ENCODE results near the gene EML3.
"Not testable (repeated sequence)": the region's sequence is repeated elsewhere in the genome, so short reads cannot be mapped to it uniquely, and the experiment has no call there.

Gene EML3

GRCh38 chr11:62559626-62560025 lies 52.9 kb downstream of the EML3 start:
- H3K27me3 ChIP-seq (ENCODE audit: control insufficient read depth, insufficient read depth, low read length); H3K27ac ChIP-seq (ENCODE audit: low read length); H3K4me3 ChIP-seq (ENCODE audit: low read length); DNase-seq (ENCODE audit: low read depth, low spot score); H3K9me3 ChIP-seq (ENCODE audit: control insufficient read depth, insufficient read depth, low read length): not testable (repeated sequence)
- Histone ChIP-seq H3K4me1 (ENCODE audit: control insufficient read depth, insufficient read depth, low read length) (peaks cover 10% of the 10 kb centered on the region), H3K36me3 (ENCODE audit: control insufficient read depth, insufficient read depth, low read length) (peaks cover 16% of the 10 kb centered on the region; the same call in 1 of the 2 replicates)
- WGBS (ENCODE audit: insufficient coverage, insufficient read length) = no CpG with 5 or more reads among the region's 5 CpGs

DNA sequence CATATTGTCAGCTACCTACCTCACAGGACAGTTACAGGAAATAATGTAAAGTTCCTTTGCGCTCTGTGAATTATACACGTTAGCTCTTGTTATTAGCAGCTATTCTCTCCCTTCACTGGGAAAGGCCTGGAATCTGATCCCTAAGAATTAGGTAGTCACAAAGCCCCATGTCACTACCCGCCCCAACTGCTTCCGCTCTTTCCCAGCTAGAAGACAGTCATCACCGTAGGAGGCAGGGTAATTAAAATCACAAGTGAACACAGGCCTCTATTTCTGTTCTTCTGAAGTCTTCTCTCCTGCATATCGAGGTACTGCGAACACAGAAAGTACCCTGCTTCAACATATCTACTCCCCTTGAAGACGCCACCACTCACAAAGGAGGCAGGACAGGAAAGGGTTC lies 53.4 kb downstream of the EML3 start:
- no peak overlapping the region for H3K27ac ChIP-seq (ENCODE audit: low read length)
- H3K4me1 ChIP-seq (ENCODE audit: control insufficient read depth, insufficient read depth, low read length) = peaks cover 12% of the 10 kb centered on the region
- H3K27me3 ChIP-seq (ENCODE audit: control insufficient read depth, insufficient read depth, low read length) = no peaks in the 10 kb centered on the region
- H3K4me3 ChIP-seq (ENCODE audit: low read length) = no peak overlapping the region
- H3K36me3 ChIP-seq (ENCODE audit: control insufficient read depth, insufficient read depth, low read length) = peaks cover 16% of the 10 kb centered on the region; the same call in 1 of the 2 replicates
- no peaks in the 10 kb centered on the region for H3K9me3 ChIP-seq (ENCODE audit: control insufficient read depth, insufficient read depth, low read length)
- DNase-seq (ENCODE audit: low read depth, low spot score) = no peak
- no CpG with 5 or more reads among the region's 8 CpGs for WGBS (ENCODE audit: insufficient coverage, insufficient read length)

DNA sequence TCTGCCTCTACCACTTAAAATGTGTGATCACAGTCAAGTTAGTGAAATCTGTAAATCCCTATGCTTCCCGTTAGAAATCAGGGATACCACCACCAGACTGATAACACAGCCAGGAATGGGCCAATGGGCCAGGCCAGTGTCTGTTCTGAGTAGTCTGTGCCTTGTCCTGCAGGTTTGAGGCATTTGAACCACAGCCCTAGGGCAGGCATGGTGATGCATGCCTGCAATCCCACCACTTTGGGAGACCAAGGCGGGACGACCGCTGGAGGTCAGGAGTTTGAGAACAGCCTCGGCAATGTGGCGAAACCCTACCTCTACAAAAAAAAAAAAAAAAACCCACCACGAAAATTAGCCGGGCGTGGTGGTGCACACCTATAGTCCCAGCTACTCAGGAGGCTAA lies 53.9 kb downstream of the EML3 start:
- WGBS (ENCODE audit: insufficient coverage, insufficient read length) = no CpG with 5 or more reads among the region's 9 CpGs
- Histone ChIP-seq H3K27me3 (ENCODE audit: control insufficient read depth, insufficient read depth, low read length) (no peaks in the 10 kb centered on the region), H3K36me3 (ENCODE audit: control insufficient read depth, insufficient read depth, low read length) (peaks cover 16% of the 10 kb centered on the region; the same call in 1 of the 2 replicates), H3K4me1 (ENCODE audit: control insufficient read depth, insufficient read depth, low read length) (peaks cover 17% of the 10 kb centered on the region), H3K9me3 (ENCODE audit: control insufficient read depth, insufficient read depth, low read length) (no peaks in the 10 kb centered on the region), H3K27ac (ENCODE audit: low read length) (no peak overlapping the region), H3K4me3 (ENCODE audit: low read length) (no peak overlapping the region)
- no peak for DNase-seq (ENCODE audit: low read depth, low spot score)

GRCh38 chr11:62556875-62557631 lies 55.5 kb downstream of the EML3 start:
- Histone ChIP-seq H3K36me3 (ENCODE audit: control insufficient read depth, insufficient read depth, low read length) (peaks cover 16% of the 10 kb centered on the region; the same call in 1 of the 2 replicates), H3K4me1 (ENCODE audit: control insufficient read depth, insufficient read depth, low read length) (peaks cover 23% of the 10 kb centered on the region), H3K9me3 (ENCODE audit: control insufficient read depth, insufficient read depth, low read length) (no peaks in the 10 kb centered on the region), H3K27ac (ENCODE audit: low read length) (no peak overlapping the region), H3K27me3 (ENCODE audit: control insufficient read depth, insufficient read depth, low read length) (no peaks in the 10 kb centered on the region), H3K4me3 (ENCODE audit: low read length) (no peak overlapping the region)
- WGBS (ENCODE audit: insufficient coverage, insufficient read length) = no CpG with 5 or more reads among the region's 3 CpGs
- DNase-seq (ENCODE audit: low read depth, low spot score) = no peak

DNA sequence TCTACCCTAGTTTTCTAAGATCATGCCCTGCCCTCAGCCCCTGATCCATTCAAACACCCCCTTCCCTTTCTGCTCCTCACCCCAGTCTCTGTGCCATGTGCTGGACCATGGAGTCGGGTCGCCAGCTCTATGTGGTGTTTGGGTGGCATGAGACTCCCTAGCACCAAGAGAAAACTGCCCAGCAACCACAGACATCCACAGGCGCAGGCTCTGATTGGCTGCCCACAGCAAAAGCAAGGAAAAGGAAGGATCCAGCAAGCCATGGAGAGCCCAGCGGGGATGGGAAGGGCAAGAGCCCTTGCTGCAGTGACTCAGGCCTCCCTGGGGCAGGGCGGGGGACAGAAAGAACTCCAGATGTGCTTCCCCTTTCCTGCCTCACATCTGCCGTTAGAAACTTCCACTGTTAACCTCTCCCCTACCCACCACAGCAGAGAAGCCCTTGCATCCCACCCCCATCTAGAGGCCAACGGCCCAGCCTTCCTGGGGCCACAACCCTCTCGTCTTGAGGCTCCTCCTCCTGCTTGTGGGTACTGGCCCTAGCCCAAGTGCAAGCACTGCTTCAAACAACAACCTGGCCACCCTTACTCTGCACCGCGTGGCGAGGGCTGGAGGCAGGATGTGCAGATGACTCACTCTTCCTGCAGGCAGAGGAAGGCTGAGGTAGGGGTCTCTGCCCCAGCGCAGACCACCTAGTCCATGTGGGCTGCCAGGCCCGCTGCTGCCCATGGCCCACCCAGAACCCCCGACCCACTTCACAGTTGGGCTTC lies 56.3 kb downstream of the EML3 start:
- no peak for DNase-seq (ENCODE audit: low read depth, low spot score)
- H3K27ac ChIP-seq (ENCODE audit: low read length) = no peak overlapping the region
- no peak overlapping the region for H3K4me3 ChIP-seq (ENCODE audit: low read length)
- WGBS (ENCODE audit: insufficient coverage, insufficient read length) = no CpG with 5 or more reads among the region's 14 CpGs
- no peaks in the 10 kb centered on the region for H3K9me3 ChIP-seq (ENCODE audit: control insufficient read depth, insufficient read depth, low read length)
- H3K36me3 ChIP-seq (ENCODE audit: control insufficient read depth, insufficient read depth, low read length) = peaks cover 16% of the 10 kb centered on the region; the same call in 1 of the 2 replicates
- no peaks in the 10 kb centered on the region for H3K27me3 ChIP-seq (ENCODE audit: control insufficient read depth, insufficient read depth, low read length)
- peaks cover 23% of the 10 kb centered on the region for H3K4me1 ChIP-seq (ENCODE audit: control insufficient read depth, insufficient read depth, low read length)

- Histone ChIP-seq H3K4me3 (ENCODE audit: low read length) (no peak overlapping the region), H3K9me3 (ENCODE audit: control insufficient read depth, insufficient read depth, low read length) (no peaks in the 10 kb centered on the region), H3K27me3 (ENCODE audit: control insufficient read depth, insufficient read depth, low read length) (no peaks in the 10 kb centered on the region), H3K36me3 (ENCODE audit: control insufficient read depth, insufficient read depth, low read length) (peaks cover 14% of the 10 kb centered on the region; the same call in 1 of the 2 replicates), H3K27ac (ENCODE audit: low read length) (no peak overlapping the region), H3K4me1 (ENCODE audit: control insufficient read depth, insufficient read depth, low read length) (peaks cover 21% of the 10 kb centered on the region)
- no peak for DNase-seq (ENCODE audit: low read depth, low spot score)
- no CpG with 5 or more reads among the region's 4 CpGs for WGBS (ENCODE audit: insufficient coverage, insufficient read length)
Observed at GRCh38 chr11:62555464-62556107, 57.0 kb downstream of the EML3 start.

GRCh38 chr11:62554387-62555167 lies 58.0 kb downstream of the EML3 start:
- no peak overlapping the region for H3K4me3 ChIP-seq (ENCODE audit: low read length)

DNA sequence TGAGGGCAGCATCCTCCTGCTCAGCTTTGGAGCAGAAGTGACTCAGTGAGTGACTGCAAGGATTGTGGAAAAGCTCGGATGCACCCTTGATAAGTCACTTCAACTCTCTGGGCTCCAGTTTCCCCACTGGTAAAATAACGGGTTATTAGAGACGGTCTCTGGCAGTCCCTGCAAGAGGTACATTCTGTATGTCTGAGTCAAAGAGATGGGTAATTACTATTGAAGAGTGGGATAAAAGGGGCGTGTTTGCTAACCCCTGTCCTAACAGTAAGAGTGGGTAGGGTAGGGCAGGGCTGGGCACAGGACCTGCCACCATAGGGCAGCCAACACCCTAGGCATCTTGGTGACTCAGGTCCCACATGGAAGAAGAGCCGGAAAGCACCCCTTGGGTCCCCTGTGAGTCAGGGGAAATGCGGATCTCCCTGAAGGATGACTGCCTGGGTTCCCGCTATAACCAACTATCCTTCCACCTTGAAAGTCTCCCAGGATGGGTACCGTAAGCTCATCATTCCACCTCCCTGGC lies 58.7 kb downstream of the EML3 start:
- Histone ChIP-seq H3K27me3 (ENCODE audit: control insufficient read depth, insufficient read depth, low read length) (no peaks in the 10 kb centered on the region), H3K4me1 (ENCODE audit: control insufficient read depth, insufficient read depth, low read length) (peaks cover 21% of the 10 kb centered on the region)

More at GRCh38 chr11:62554387-62555167, 58.0 kb downstream of the EML3 start:
- WGBS (ENCODE audit: insufficient coverage, insufficient read length) = no CpG with 5 or more reads among the region's 7 CpGs
- Histone ChIP-seq H3K4me1 (ENCODE audit: control insufficient read depth, insufficient read depth, low read length) (peaks cover 21% of the 10 kb centered on the region), H3K9me3 (ENCODE audit: control insufficient read depth, insufficient read depth, low read length) (no peaks in the 10 kb centered on the region), H3K27me3 (ENCODE audit: control insufficient read depth, insufficient read depth, low read length) (no peaks in the 10 kb centered on the region), H3K36me3 (ENCODE audit: control insufficient read depth, insufficient read depth, low read length) (peaks cover 9% of the 10 kb centered on the region; the same call in 1 of the 2 replicates), H3K27ac (ENCODE audit: low read length) (no peak overlapping the region)
- no peak for DNase-seq (ENCODE audit: low read depth, low spot score)

GRCh38 chr11:62553080-62553838 lies 59.3 kb downstream of the EML3 start:
- H3K4me1 ChIP-seq (ENCODE audit: control insufficient read depth, insufficient read depth, low read length) = peaks cover 21% of the 10 kb centered on the region
- no peak overlapping the region for H3K27ac ChIP-seq (ENCODE audit: low read length)

More for the DNA sequence above, 58.7 kb downstream of the EML3 start:
- Histone ChIP-seq H3K27ac (ENCODE audit: low read length) (no peak overlapping the region), H3K36me3 (ENCODE audit: control insufficient read depth, insufficient read depth, low read length) (peaks cover 4% of the 10 kb centered on the region; the same call in 1 of the 2 replicates), H3K4me3 (ENCODE audit: low read length) (no peak overlapping the region), H3K9me3 (ENCODE audit: control insufficient read depth, insufficient read depth, low read length) (no peaks in the 10 kb centered on the region)
- DNase-seq (ENCODE audit: low read depth, low spot score) = no peak
- no CpG with 5 or more reads among the region's 8 CpGs for WGBS (ENCODE audit: insufficient coverage, insufficient read length)

More at GRCh38 chr11:62553080-62553838, 59.3 kb downstream of the EML3 start:
- no CpG with 5 or more reads among the region's 15 CpGs for WGBS (ENCODE audit: insufficient coverage, insufficient read length)
- H3K27me3 ChIP-seq (ENCODE audit: control insufficient read depth, insufficient read depth, low read length) = no peaks in the 10 kb centered on the region; the same call in 1 of the 2 replicates
- H3K4me3 ChIP-seq (ENCODE audit: low read length) = no peak overlapping the region
- no peaks in the 10 kb centered on the region for H3K9me3 ChIP-seq (ENCODE audit: control insufficient read depth, insufficient read depth, low read length)
- H3K36me3 ChIP-seq (ENCODE audit: control insufficient read depth, insufficient read depth, low read length) = no peaks in the 10 kb centered on the region; the same call in 1 of the 2 replicates
- DNase-seq (ENCODE audit: low read depth, low spot score) = no peak

All from iPS DF 6.9 (cell line).